ENCODE measurements around the gene CELF4.

CELF4 gene

DNA sequence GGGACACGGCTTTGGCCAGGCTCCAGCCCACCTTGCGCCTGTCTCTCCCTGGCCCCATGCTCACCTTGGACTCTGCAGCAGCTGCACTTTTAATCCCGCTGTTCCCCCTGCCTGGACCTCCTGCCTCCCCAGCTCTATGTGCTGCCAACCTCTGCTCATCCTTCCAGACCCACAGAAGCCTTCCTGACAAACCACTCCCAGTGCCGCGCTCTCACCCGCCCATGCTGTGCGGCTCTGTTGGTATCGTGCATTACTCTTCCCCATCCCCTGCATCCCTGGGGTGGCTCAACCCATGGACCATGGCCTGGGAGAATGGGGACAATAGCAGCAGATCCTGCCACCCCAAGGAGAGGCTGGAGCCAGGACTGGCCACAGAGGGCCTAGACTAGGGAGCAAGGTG, 303.6 kb downstream of the CELF4 start:
- no peak overlapping the region for H3K4me3 ChIP-seq (ENCODE audit: low read depth, low read length)
- peaks cover 50% of the 10 kb centered on the region for H3K27me3 ChIP-seq (ENCODE audit: control insufficient read depth, insufficient read depth, low read length)
- no peak overlapping the region for H3K9ac ChIP-seq (ENCODE audit: low read length)
- H3K27ac ChIP-seq (ENCODE audit: low read depth, low read length) = no peak overlapping the region
- H3K9me3 ChIP-seq (ENCODE audit: control insufficient read depth, insufficient read depth, low read depth, low read length) = no peaks in the 10 kb centered on the region
- H3K4me1 ChIP-seq (ENCODE audit: control insufficient read depth, insufficient read depth, low read length) = peaks cover 3% of the 10 kb centered on the region; the same call in 1 of the 2 replicates
- no peaks in the 10 kb centered on the region for H3K36me3 ChIP-seq (ENCODE audit: control insufficient read depth, insufficient read depth, low read length)

DNA sequence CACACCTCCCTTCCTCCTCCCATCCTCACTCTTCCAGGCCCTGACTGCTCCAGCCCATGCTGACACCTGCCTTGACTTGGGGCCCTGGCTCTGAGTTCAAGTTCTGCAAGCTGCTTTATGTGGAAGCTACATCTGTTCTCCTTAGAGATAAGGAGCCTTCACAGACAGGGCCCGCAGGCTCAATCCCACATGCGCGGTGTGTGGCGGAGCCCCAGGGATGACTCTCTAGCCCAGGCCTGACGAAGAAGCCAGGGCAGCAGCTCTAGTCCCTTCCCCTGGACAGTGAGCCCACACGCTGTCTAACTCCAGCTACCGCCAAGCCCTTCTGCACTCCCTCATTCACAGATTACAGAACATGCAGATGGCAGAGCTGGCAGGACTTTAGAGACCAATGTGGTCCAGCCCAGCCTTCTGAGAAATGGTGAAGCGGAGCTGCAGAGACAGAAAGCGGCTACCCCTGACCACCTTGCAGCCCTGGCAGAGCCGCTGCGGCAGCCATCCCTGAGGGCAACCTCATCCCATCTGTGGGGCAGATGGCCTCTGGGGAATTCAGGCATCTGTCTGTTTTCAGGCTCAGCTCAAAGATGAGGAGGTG, 304.3 kb downstream of the CELF4 start:
- Histone ChIP-seq H3K4me3 (ENCODE audit: low read depth, low read length) (no peak overlapping the region), H3K36me3 (ENCODE audit: control insufficient read depth, insufficient read depth, low read length) (no peaks in the 10 kb centered on the region), H3K9ac (ENCODE audit: low read length) (no peak overlapping the region), H3K9me3 (ENCODE audit: control insufficient read depth, insufficient read depth, low read depth, low read length) (no peaks in the 10 kb centered on the region), H3K4me1 (ENCODE audit: control insufficient read depth, insufficient read depth, low read length) (peaks cover 3% of the 10 kb centered on the region; the same call in 1 of the 2 replicates), H3K27me3 (ENCODE audit: control insufficient read depth, insufficient read depth, low read length) (peaks cover 50% of the 10 kb centered on the region), H3K27ac (ENCODE audit: low read depth, low read length) (no peak overlapping the region)

DNA sequence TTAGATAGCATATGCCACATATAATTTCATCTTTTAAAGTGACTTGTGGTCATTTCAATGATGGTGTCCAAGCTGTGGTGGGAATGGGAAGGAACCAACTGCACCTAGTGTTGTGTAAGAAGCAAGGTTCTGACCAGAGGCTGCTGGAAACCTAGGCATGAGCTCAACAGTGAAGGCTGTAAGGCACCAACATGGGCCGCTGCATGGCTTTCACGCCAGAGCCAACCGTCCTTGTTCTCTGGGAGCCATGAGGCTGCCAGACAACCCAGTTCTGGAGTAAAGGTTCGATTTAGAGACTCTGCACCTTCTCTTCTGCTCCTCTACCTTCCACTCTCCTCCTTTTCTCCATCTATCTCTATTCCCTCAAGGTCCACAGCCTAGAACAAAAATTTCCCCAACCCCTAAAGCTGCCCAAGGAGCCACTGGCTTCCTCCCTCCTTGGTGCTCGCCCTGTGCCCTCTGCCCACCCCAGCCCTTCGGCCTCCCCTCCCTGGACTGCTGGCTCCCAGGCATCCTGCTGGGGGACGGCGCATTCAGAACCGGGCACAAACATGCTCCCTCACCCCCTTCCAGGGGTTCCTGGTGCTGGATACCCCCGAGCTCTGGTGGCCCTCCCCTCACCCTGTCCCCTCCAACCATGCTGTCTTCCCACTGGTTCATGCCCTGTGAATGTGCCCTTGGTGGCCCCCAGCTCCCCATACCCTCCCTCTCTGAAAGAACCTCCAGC, 305.1 kb downstream of the CELF4 start:
- Histone ChIP-seq H3K27ac (ENCODE audit: low read depth, low read length) (no peak overlapping the region), H3K27me3 (ENCODE audit: control insufficient read depth, insufficient read depth, low read length) (peaks cover 58% of the 10 kb centered on the region), H3K4me1 (ENCODE audit: control insufficient read depth, insufficient read depth, low read length) (peaks cover 3% of the 10 kb centered on the region; the same call in 1 of the 2 replicates), H3K9me3 (ENCODE audit: control insufficient read depth, insufficient read depth, low read depth, low read length) (no peaks in the 10 kb centered on the region), H3K9ac (ENCODE audit: low read length) (no peak overlapping the region), H3K4me3 (ENCODE audit: low read depth, low read length) (no peak overlapping the region), H3K36me3 (ENCODE audit: control insufficient read depth, insufficient read depth, low read length) (no peaks in the 10 kb centered on the region)

DNA sequence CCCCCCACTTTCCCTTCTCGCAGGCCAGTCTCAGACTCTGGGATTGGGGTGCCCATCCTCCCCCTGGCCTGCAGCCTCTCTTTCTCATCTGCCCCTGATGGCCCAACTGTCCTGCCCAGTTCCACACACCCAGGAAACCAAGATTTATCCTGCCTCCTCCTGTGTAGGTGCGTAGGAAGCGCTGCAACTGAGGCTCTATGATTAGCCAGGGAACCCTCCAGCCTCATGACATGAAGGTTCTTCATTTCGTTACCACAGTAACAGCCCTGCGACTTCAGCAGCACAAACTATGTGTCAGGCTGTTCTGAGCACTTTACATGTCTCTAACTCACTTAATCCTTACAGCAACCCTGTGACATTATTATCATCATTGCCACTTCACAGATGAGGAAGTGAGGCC, 305.9 kb downstream of the CELF4 start:
- H3K4me1 ChIP-seq (ENCODE audit: control insufficient read depth, insufficient read depth, low read length) = peaks cover 4% of the 10 kb centered on the region; the same call in 1 of the 2 replicates
- no peaks in the 10 kb centered on the region for H3K36me3 ChIP-seq (ENCODE audit: control insufficient read depth, insufficient read depth, low read length)
- H3K9ac ChIP-seq (ENCODE audit: low read length) = no peak overlapping the region

DNA sequence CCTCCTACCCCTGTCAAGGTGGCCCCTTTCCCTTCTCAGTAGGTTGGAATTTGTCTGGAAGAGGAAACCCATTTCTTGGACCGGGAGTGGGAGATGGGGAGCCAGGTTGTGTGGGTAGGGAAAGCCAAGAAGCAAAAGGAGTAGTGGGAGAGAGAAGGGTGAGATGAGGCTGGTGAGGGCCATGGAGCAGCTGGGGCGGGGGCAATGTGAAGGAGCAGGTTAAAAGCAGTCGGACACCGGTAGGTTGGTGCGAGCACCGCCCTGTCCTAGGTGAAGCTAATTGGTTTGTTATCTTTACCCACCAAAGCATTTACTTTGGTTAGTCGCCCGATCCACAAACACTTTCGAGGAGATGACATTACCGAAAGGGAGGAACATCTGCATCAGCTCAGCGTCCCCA, 306.8 kb downstream of the CELF4 start:
- H3K9ac ChIP-seq (ENCODE audit: low read length) = no peak overlapping the region
- H3K9me3 ChIP-seq (ENCODE audit: control insufficient read depth, insufficient read depth, low read depth, low read length) = no peaks in the 10 kb centered on the region
- peak overlapping the region; percentile 27; the same call in 1 of the 2 replicates for H3K4me3 ChIP-seq (ENCODE audit: low read depth, low read length)
- H3K36me3 ChIP-seq (ENCODE audit: control insufficient read depth, insufficient read depth, low read length) = no peaks in the 10 kb centered on the region
- peaks cover 7% of the 10 kb centered on the region; the same call in 1 of the 2 replicates for H3K4me1 ChIP-seq (ENCODE audit: control insufficient read depth, insufficient read depth, low read length)
- H3K27me3 ChIP-seq (ENCODE audit: control insufficient read depth, insufficient read depth, low read length) = peaks cover 72% of the 10 kb centered on the region
- H3K27ac ChIP-seq (ENCODE audit: low read depth, low read length) = no peak overlapping the region

More for the DNA sequence above, 305.9 kb downstream of the CELF4 start:
- Histone ChIP-seq H3K4me3 (ENCODE audit: low read depth, low read length) (no peak overlapping the region), H3K27ac (ENCODE audit: low read depth, low read length) (no peak overlapping the region), H3K27me3 (ENCODE audit: control insufficient read depth, insufficient read depth, low read length) (peaks cover 66% of the 10 kb centered on the region), H3K9me3 (ENCODE audit: control insufficient read depth, insufficient read depth, low read depth, low read length) (no peaks in the 10 kb centered on the region)

DNA sequence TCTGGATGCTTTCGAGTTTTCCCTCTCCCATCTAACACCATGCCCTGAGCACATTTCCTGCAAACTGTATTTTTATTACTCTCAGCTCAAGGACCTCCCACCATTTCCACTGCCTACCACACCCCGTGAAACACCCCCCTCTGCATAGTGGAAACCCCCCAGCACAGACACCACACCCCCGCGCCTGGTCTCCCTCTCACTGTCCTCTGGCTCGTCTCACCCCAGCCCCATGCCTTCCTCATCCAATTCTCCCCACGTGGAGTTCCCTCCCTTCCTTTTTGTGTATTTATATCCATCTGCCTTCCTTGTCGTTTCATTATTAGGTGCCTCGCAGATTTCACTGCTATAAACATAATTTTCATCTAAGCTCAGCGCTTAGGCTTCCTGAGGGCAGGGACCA, 307.5 kb downstream of the CELF4 start:
- Histone ChIP-seq H3K9ac (ENCODE audit: low read length) (no peak overlapping the region), H3K9me3 (ENCODE audit: control insufficient read depth, insufficient read depth, low read depth, low read length) (no peaks in the 10 kb centered on the region)

DNA sequence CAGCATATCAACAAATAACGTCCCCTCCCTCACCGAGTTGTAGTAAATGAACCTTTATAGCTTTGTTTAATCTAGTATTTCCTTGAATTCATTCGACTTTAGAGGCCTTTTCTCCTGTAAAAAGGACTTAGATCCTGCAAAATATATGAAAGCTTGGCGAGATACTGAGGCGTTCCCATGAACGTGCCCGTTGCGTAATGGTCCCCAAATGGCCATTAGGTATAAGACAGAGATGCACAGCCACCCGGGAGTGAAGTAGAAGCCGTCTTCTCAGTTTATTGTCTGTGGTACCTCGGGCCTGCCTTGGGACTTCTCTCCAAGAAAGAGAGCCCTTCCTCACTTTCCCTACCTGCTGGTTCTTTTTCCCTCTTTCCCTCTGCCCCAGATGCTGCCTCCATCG, 310.6 kb downstream of the CELF4 start:
- Histone ChIP-seq H3K27me3 (ENCODE audit: control insufficient read depth, insufficient read depth, low read length) (peaks cover 82% of the 10 kb centered on the region), H3K4me3 (ENCODE audit: low read depth, low read length) (peak overlapping the region; percentile 71), H3K4me1 (ENCODE audit: control insufficient read depth, insufficient read depth, low read length) (peaks cover 16% of the 10 kb centered on the region), H3K36me3 (ENCODE audit: control insufficient read depth, insufficient read depth, low read length) (no peaks in the 10 kb centered on the region), H3K9me3 (ENCODE audit: control insufficient read depth, insufficient read depth, low read depth, low read length) (no peaks in the 10 kb centered on the region), H3K9ac (ENCODE audit: low read length) (no peak overlapping the region), H3K27ac (ENCODE audit: low read depth, low read length) (no peak overlapping the region)

More for the DNA sequence above, 307.5 kb downstream of the CELF4 start:
- no peak overlapping the region for H3K4me3 ChIP-seq (ENCODE audit: low read depth, low read length)
- H3K27ac ChIP-seq (ENCODE audit: low read depth, low read length) = no peak overlapping the region
- no peaks in the 10 kb centered on the region for H3K36me3 ChIP-seq (ENCODE audit: control insufficient read depth, insufficient read depth, low read length)
- peaks cover 9% of the 10 kb centered on the region for H3K4me1 ChIP-seq (ENCODE audit: control insufficient read depth, insufficient read depth, low read length)
- H3K27me3 ChIP-seq (ENCODE audit: control insufficient read depth, insufficient read depth, low read length) = peaks cover 75% of the 10 kb centered on the region

DNA sequence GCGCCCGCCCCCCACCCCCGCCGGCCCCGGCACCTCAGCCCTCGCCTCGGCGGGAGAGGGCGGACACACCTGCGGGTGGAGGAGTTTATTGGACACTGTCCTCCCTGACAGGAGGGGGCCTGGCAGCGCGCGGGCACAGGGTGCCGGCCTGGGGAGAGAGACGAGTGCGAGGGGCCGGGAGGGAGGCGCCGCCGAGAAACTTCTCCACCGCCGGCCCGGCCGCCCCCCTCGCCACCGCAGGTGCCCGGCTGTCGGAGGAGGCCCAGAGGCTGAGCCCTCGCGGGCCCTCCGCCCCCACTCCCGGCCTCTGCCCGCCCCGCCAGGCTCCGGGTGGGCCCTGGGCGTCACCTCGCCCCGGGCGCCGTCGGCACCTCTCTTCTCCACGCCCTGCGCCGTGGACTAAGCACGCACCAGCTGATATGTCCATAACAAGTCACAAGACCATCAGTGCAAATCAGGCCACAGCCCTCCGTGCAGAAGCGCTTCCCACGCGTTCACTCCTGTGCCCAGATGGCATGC, 311.3 kb downstream of the CELF4 start:
- peak overlapping the region; percentile 71 for H3K4me3 ChIP-seq (ENCODE audit: low read depth, low read length)
- H3K27me3 ChIP-seq (ENCODE audit: control insufficient read depth, insufficient read depth, low read length) = peaks cover 76% of the 10 kb centered on the region
- peak overlapping the region; percentile 30 for H3K9ac ChIP-seq (ENCODE audit: low read length)
- peaks cover 16% of the 10 kb centered on the region for H3K4me1 ChIP-seq (ENCODE audit: control insufficient read depth, insufficient read depth, low read length)
- no peaks in the 10 kb centered on the region for H3K36me3 ChIP-seq (ENCODE audit: control insufficient read depth, insufficient read depth, low read length)
- no peaks in the 10 kb centered on the region for H3K9me3 ChIP-seq (ENCODE audit: control insufficient read depth, insufficient read depth, low read depth, low read length)
- H3K27ac ChIP-seq (ENCODE audit: low read depth, low read length) = no peak overlapping the region

DNA sequence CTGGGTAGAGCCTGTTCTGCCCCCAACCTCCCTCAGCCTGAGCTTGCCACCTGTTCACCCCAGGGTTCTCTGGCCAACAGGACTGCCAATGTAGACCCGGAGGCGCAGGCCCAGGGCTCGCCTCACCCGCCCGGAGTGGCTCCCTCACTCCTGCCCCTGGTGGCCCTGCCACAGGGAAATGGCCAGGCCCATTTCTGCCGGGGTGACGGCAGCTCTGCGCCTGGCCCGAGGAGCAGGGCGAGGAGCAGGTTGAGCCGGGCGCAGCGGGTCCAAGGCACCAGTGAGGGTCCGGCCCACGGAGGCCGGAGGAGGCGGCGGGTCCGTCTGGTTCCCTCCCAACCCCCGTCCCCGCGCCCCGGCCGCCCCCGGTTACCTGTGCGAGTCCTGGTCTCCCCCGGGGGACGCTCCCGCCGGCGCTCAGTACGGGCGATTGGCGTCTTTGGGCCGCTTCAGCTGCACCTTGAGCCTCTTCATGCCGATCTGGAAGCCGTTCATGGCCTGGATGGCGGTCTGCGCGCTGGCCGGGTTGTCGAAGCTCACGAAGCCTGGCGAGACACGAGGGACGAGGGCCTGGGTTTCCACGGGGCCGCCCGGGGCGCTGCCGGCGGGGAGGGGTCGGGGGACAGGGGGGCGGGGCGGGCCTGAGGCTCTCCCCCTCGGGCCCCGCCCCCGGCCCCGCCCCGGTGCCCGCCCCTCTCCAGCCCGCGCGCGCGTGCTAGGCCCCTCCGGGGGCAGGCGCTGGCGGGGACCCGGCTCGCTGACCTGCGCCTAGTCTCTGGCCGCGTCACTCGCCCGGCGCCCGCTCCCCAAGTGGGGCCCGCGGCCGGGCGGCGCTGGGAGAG, 312.0 kb downstream of the CELF4 start:
- Histone ChIP-seq H3K36me3 (ENCODE audit: control insufficient read depth, insufficient read depth, low read length) (no peaks in the 10 kb centered on the region), H3K4me1 (ENCODE audit: control insufficient read depth, insufficient read depth, low read length) (peaks cover 13% of the 10 kb centered on the region), H3K4me3 (ENCODE audit: low read depth, low read length) (peak overlapping the region; percentile 73), H3K9me3 (ENCODE audit: control insufficient read depth, insufficient read depth, low read depth, low read length) (no peaks in the 10 kb centered on the region), H3K27ac (ENCODE audit: low read depth, low read length) (no peak overlapping the region), H3K9ac (ENCODE audit: low read length) (no peak overlapping the region), H3K27me3 (ENCODE audit: control insufficient read depth, insufficient read depth, low read length) (peaks cover 70% of the 10 kb centered on the region)

DNA sequence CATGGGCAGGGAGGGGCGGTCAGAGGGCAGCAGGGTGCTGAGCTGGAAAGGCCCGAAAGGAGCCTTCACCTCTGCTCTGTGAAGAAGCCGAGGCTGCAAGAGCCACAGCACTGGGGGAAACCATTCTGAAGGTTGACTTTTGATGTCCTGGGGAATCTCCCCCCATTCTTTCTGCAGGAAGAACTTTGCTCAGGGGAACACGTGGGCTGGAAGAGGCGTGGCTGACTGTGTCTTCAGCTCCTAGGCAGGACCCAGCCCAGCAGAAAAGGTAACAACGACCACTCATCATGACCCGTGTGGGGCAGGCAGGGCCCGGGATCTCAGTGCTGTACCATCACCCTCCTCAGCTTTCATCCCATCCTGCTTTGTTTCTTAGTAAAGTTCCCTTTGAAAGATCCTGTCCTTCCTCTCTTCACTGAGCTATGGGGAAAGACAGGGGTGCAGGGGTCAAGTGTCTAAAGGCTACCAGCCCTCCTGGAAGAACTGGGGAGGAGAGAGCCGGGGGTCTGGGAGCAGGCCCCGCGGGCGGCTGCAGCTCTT, 312.7 kb downstream of the CELF4 start:
- peaks cover 63% of the 10 kb centered on the region for H3K27me3 ChIP-seq (ENCODE audit: control insufficient read depth, insufficient read depth, low read length)
- H3K9me3 ChIP-seq (ENCODE audit: control insufficient read depth, insufficient read depth, low read depth, low read length) = no peaks in the 10 kb centered on the region
- H3K9ac ChIP-seq (ENCODE audit: low read length) = no peak overlapping the region
- peaks cover 13% of the 10 kb centered on the region for H3K4me1 ChIP-seq (ENCODE audit: control insufficient read depth, insufficient read depth, low read length)
- H3K4me3 ChIP-seq (ENCODE audit: low read depth, low read length) = peak overlapping the region; percentile 73
- no peak overlapping the region for H3K27ac ChIP-seq (ENCODE audit: low read depth, low read length)
- no peaks in the 10 kb centered on the region for H3K36me3 ChIP-seq (ENCODE audit: control insufficient read depth, insufficient read depth, low read length)

Data from HUES6 (cell line).